ENCODE measurements around the gene TEAD4.

The TEAD4 gene

DNA sequence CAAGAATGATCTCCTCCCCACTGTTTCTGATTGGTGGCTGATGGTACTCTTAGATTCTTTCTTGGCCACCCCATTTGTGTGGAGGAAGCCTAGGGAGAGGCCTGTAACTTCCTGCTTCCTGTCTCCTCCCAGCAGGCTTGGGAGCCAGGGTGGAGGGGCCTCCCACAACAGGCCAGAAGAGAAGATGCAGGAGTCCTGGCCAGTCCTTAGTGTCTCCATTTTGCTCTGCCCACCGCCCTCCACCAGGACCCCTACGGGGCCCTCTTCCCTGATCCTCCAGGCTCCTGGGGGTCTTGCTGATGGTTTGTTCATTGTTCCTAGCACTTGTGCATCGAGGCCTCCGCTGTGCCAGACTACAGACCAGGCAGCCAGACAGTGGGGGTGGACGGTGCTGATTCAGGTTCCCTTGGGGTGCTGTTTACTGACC, 124.7 kb downstream of the TEAD4 start:
- Mint-ChIP-seq H3K27ac (peak overlapping the region; percentile 79), H3K9me3 (peaks cover 9% of the 10 kb centered on the region), H3K27me3 (ENCODE audit: low read depth, poor library complexity) (peaks cover 3% of the 10 kb centered on the region), H3K4me1 (peaks cover 57% of the 10 kb centered on the region), H3K36me3 (ENCODE audit: low read depth) (peaks cover 34% of the 10 kb centered on the region), H3K4me3 (peak overlapping the region; percentile 7)
- DNase-seq = no peak
- TF ChIP-seq, protein P1, sequence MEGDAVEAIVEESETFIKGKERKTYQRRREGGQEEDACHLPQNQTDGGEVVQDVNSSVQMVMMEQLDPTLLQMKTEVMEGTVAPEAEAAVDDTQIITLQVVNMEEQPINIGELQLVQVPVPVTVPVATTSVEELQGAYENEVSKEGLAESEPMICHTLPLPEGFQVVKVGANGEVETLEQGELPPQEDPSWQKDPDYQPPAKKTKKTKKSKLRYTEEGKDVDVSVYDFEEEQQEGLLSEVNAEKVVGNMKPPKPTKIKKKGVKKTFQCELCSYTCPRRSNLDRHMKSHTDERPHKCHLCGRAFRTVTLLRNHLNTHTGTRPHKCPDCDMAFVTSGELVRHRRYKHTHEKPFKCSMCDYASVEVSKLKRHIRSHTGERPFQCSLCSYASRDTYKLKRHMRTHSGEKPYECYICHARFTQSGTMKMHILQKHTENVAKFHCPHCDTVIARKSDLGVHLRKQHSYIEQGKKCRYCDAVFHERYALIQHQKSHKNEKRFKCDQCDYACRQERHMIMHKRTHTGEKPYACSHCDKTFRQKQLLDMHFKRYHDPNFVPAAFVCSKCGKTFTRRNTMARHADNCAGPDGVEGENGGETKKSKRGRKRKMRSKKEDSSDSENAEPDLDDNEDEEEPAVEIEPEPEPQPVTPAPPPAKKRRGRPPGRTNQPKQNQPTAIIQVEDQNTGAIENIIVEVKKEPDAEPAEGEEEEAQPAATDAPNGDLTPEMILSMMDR (IDR thresholded peaks at IDR 0.05) = no peak

DNA sequence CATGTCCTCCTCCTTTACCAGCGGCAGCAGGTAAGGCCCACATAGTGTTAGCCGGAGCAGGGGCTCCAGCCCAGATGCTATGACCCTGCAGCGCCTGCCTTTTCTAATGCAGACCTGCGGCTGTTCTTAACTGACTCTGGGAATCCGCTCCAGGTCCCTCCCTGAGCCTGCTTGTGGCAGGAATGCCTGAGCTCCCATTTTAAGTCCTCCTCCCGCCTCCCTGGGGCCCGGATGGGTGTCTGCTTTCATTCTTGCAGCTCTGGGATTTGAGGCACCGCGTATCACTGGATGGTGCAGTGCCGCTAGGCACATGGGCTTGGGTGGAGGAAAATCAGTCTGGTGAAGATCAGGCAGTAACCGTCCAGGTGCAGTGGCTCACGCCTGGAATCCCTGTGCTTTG, 125.5 kb downstream of the TEAD4 start:
- TF ChIP-seq, protein P1 (IDR thresholded peaks at IDR 0.05) = no peak
- Mint-ChIP-seq H3K9me3 (peaks cover 9% of the 10 kb centered on the region), H3K27me3 (ENCODE audit: low read depth, poor library complexity) (peaks cover 3% of the 10 kb centered on the region), H3K27ac (peak overlapping the region; percentile 79), H3K4me3 (peak overlapping the region; percentile 7), H3K36me3 (ENCODE audit: low read depth) (peaks cover 34% of the 10 kb centered on the region), H3K4me1 (peaks cover 57% of the 10 kb centered on the region)
- DNase-seq = peak; percentile 36

DNA sequence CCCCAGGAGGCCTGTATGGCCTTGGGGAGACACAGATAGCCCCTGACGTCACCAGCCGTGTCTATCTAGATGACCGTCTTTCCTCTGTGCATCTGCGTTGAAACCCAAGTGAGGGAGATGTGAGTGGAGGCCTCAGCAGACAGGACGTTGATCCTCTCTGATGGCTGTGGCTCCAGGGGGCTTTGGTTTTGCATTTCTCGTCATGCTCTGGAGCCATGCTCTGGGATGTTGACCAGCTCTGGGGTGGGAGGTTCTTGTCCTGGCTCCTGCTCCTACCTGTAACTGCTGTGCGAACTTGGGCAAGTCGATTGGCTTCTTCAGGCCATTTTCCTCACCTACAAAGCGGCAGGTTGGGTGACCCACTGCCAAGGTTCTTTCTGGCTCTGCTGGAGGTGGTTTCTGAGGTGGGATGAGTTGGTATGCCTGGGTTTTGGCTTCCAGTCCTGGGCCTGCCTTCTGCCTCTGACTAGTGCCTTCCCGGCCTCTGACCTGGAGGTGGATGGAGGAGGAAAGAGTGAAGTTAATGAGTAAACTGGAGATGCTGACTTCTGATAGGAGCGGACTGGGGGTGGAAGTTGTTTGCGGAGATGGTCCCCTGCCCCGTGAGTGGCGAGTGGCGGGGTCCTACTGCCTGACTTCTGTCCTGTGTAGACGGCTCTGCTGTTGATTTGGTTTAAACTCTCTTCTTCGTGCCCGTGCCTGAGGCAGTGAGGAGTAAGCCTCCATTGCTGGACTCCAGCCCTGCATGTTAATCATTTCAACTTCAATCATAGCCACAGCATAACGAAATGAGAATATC, 126.3 kb downstream of the TEAD4 start:
- no peak for DNase-seq
- Mint-ChIP-seq H3K27ac (peak overlapping the region; percentile 64), H3K9me3 (peaks cover 9% of the 10 kb centered on the region), H3K27me3 (ENCODE audit: low read depth, poor library complexity) (peaks cover 3% of the 10 kb centered on the region), H3K4me3 (no peak overlapping the region), H3K4me1 (peaks cover 59% of the 10 kb centered on the region), H3K36me3 (ENCODE audit: low read depth) (peaks cover 34% of the 10 kb centered on the region)
- TF ChIP-seq, protein P1 (IDR thresholded peaks at IDR 0.05) = no peak

DNA sequence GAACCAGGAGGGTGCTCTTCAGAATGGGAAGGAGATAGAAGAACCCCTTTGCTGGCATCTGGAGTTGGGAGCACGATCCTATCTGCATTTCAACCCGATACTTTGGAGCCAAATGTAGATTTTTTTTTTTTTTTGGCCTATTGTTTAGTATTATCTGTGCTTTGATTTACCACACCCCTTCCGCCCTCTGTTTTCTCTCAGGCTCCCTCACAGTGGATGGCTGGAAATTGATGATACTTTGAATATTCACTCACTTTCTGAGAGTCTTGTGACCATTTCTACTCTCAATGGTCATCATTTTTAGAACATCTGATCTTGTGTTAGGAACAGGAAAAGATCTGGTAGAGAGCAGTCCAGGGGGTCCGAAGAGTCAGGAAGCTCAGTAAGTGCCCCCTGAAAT, 127.0 kb downstream of the TEAD4 start:
- Mint-ChIP-seq H3K4me1 (peaks cover 65% of the 10 kb centered on the region), H3K9me3 (peaks cover 9% of the 10 kb centered on the region), H3K36me3 (ENCODE audit: low read depth) (peaks cover 34% of the 10 kb centered on the region), H3K4me3 (no peak overlapping the region), H3K27ac (peak overlapping the region; percentile 64), H3K27me3 (ENCODE audit: low read depth, poor library complexity) (peaks cover 3% of the 10 kb centered on the region)
- TF ChIP-seq, protein P1 (IDR thresholded peaks at IDR 0.05) = no peak
- DNase-seq = no peak

DNA sequence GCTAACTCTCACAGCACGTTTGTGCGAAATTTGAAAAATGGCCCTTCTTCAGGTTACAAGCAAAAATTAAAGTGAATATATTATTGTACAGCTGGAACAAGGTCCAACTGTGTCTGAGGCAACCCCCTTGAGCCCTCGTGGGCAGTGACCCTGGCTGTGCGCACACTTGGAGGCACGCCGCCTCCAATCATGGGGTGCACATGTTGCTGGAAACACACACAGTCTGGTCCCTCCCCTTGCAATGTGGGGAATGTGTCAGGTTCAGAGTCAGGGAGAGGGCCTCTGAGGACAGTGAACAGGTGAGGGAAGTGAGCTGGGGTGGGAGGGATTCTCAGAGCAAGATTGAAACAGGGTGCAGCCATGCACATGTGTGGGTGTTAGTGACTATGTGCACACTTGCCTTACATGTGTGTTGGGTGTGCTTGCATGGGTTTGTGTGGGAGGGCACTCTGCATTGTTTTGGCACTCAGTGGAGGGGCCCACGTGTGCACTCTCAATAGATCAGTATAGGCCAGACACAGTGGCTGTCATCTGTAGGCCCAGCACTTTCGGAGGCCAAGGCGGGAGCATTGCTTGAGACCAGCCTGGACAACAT, 127.6 kb downstream of the TEAD4 start:
- no peak overlapping the region for H3K4me3 Mint-ChIP-seq
- peaks cover 33% of the 10 kb centered on the region for H3K36me3 Mint-ChIP-seq (ENCODE audit: low read depth)
- H3K9me3 Mint-ChIP-seq = peaks cover 9% of the 10 kb centered on the region
- peaks cover 72% of the 10 kb centered on the region for H3K4me1 Mint-ChIP-seq
- DNase-seq = no peak
- TF ChIP-seq, protein P1 (IDR thresholded peaks at IDR 0.05) = no peak
- H3K27ac Mint-ChIP-seq = peak overlapping the region; percentile 45
- peaks cover 3% of the 10 kb centered on the region for H3K27me3 Mint-ChIP-seq (ENCODE audit: low read depth, poor library complexity)

All from nephron progenitor cell (in vitro differentiated cells).